Measurements from ENCODE around the gene PRDM15. TPM values are rescaled to one million over a fixed set of nuclear protein-coding genes. Genes with fewer than 3 reads are reported as not detected.

Gene PRDM15
- total and polyA plus RNA-seq, 2 donors (not counting 3 experiments of a cell fraction or from before 2014, with no cell fraction given): 11.8 to 12.9 TPM

- no peak overlapping the region for H3K4me3 ChIP-seq (replicated peaks in 1 of 3; ENCODE audit: insufficient read depth in 1 of 3, low read depth in 1 of 3, low read length in 3 of 3)
- no peak overlapping the region for H2AFZ ChIP-seq (ENCODE audit: low read depth, low read length)
- DNase-seq (ENCODE audit: low read depth, low spot score): no peak
- ChIA-PET POLR2A (no interaction called here), CTCF (interaction anchor here (0.8 kb wide), 1 partner anchor 11 kb away, joined by 3 read pairs; no protein-coding TSS in a partner anchor)
- no peak overlapping the region for H3K4me2 ChIP-seq (ENCODE audit: insufficient read depth, low read length)
- no peak overlapping the region for H3K27ac ChIP-seq (ENCODE audit: insufficient read depth, low read depth, low read length)
- H3K4me1 ChIP-seq (ENCODE audit: control insufficient read depth, extremely low read depth, insufficient read depth, low read length): no peaks in the 10 kb centered on the region
- H3K36me3 ChIP-seq (ENCODE audit: control insufficient read depth in 2 of 2, extremely low read depth in 1 of 2, insufficient read depth in 2 of 2, low read length in 2 of 2): peaks cover 7 to 15% of the 10 kb centered on the region in 2 experiments
- no peak for TF ChIP-seq JUN (IDR thresholded peaks at IDR 0.05; ENCODE audit: borderline replicate concordance, insufficient read depth, insufficient read length, low read depth)
- no peak for TF ChIP-seq POLR2AphosphoS5 (IDR thresholded peaks at IDR 0.05; ENCODE audit: insufficient read depth, low read depth, low read length)
- H4K20me1 ChIP-seq (replicated peaks; ENCODE audit: control insufficient read depth, extremely low read depth, insufficient read depth, low read length): no peaks in the 10 kb centered on the region
- no TSS peak for BruUV-seq (replicated peaks)
- intact Hi-C loops (cut with micrococcal nuclease): no loop called here
- dilution Hi-C loops (cut with MboI; ENCODE audit: extremely low pct_ligation_motif_present, low sequenced_read_pairs): no loop called here
- H3K9ac ChIP-seq (replicated peaks; ENCODE audit: extremely low read depth, insufficient read depth, low read length): no peak overlapping the region
- no peaks in the 10 kb centered on the region for H3K9me1 ChIP-seq (replicated peaks; ENCODE audit: control insufficient read depth, extremely low read depth, insufficient read depth, low read length)
- H3K27me3 ChIP-seq (ENCODE audit: control insufficient read depth in 2 of 2, insufficient read depth in 2 of 2, low read length in 2 of 2): no peaks in the 10 kb centered on the region
- no peak for FAIRE-seq
- H3K9me3 ChIP-seq (replicated peaks; ENCODE audit: control insufficient read depth, insufficient read depth, low read length): no peaks in the 10 kb centered on the region
- no peaks in the 10 kb centered on the region for H3K79me2 ChIP-seq (ENCODE audit: control insufficient read depth, insufficient read depth, low read length)
These were observed 26.8 kb downstream of the PRDM15 start for GRCh38 chr21:41852151-41852928.

DNA sequence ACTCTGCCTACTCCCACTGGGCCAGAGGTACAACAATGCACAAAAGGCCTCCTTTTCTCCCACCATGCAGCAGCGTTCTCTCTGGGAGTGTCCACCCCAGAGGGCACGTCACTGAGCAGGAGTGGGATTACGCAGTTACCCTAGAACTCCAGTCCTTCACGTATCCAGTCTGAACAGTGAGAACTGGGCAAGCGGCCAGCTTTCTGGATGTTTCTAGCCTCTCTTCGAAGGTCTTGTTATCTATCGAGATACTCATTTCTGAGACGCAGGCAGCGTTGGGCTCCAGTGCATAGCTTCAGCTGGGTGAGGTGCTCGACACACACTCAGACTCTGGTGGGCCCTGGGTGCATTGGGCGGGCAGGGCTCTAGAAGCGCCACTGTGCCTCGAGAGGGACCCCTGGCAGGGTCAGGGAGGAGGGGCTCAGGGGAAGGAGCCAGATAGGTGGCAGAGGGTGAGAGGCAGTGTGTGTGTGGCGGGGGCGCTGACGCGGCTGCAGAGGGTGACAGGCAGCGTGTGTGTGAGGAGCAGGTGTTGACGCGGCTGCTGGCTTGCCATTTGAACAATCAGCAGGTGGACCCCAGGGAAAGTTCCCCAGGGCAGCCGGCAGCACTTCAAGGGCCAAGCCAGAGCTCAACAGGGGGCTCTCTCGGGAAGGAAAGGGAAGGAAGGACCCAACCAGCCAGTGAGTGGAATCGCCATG lies 27.9 kb downstream of the PRDM15 start:
- ChIA-PET CTCF (interaction anchor here (0.8 kb wide), 1 partner anchor 12 kb away, joined by 3 read pairs; no protein-coding TSS in a partner anchor), POLR2A (no interaction called here)
- Histone ChIP-seq H3K4me1 (ENCODE audit: control insufficient read depth, extremely low read depth, insufficient read depth, low read length) (no peaks in the 10 kb centered on the region), H2AFZ (ENCODE audit: low read depth, low read length) (no peak overlapping the region), H3K27me3 (ENCODE audit: control insufficient read depth in 2 of 2, insufficient read depth in 2 of 2, low read length in 2 of 2) (no peaks in the 10 kb centered on the region), H3K4me3 (replicated peaks in 1 of 3; ENCODE audit: insufficient read depth in 1 of 3, low read depth in 1 of 3, low read length in 3 of 3) (no peak overlapping the region), H4K20me1 (replicated peaks; ENCODE audit: control insufficient read depth, extremely low read depth, insufficient read depth, low read length) (no peaks in the 10 kb centered on the region), H3K9me1 (replicated peaks; ENCODE audit: control insufficient read depth, extremely low read depth, insufficient read depth, low read length) (no peaks in the 10 kb centered on the region), H3K9me3 (replicated peaks; ENCODE audit: control insufficient read depth, insufficient read depth, low read length) (no peaks in the 10 kb centered on the region), H3K27ac (ENCODE audit: insufficient read depth, low read depth, low read length) (no peak overlapping the region), H3K4me2 (ENCODE audit: insufficient read depth, low read length) (no peak overlapping the region), H3K9ac (replicated peaks; ENCODE audit: extremely low read depth, insufficient read depth, low read length) (no peak overlapping the region), H3K36me3 (ENCODE audit: control insufficient read depth in 2 of 2, extremely low read depth in 1 of 2, insufficient read depth in 2 of 2, low read length in 2 of 2) (peaks cover 4 to 18% of the 10 kb centered on the region in 2 experiments), H3K79me2 (ENCODE audit: control insufficient read depth, insufficient read depth, low read length) (no peaks in the 10 kb centered on the region)
- dilution Hi-C loops (cut with MboI; ENCODE audit: extremely low pct_ligation_motif_present, low sequenced_read_pairs): no loop called here
- TF ChIP-seq POLR2A (IDR thresholded peaks at IDR 0.05; ENCODE audit: low read depth, low read length) (no peak), JUN (IDR thresholded peaks at IDR 0.05; ENCODE audit: borderline replicate concordance, insufficient read depth, insufficient read length, low read depth) (no peak), POLR2AphosphoS5 (IDR thresholded peaks at IDR 0.05; ENCODE audit: insufficient read depth, low read depth, low read length) (no peak), EZH2 (IDR thresholded peaks at IDR 0.05; ENCODE audit: borderline replicate concordance, low read depth, low read length, severe bottlenecking) (no peak), MYC (IDR thresholded peaks at IDR 0.05; ENCODE audit: low read depth, low read length) (no peak)
- TF ChIP-seq, protein P1, sequence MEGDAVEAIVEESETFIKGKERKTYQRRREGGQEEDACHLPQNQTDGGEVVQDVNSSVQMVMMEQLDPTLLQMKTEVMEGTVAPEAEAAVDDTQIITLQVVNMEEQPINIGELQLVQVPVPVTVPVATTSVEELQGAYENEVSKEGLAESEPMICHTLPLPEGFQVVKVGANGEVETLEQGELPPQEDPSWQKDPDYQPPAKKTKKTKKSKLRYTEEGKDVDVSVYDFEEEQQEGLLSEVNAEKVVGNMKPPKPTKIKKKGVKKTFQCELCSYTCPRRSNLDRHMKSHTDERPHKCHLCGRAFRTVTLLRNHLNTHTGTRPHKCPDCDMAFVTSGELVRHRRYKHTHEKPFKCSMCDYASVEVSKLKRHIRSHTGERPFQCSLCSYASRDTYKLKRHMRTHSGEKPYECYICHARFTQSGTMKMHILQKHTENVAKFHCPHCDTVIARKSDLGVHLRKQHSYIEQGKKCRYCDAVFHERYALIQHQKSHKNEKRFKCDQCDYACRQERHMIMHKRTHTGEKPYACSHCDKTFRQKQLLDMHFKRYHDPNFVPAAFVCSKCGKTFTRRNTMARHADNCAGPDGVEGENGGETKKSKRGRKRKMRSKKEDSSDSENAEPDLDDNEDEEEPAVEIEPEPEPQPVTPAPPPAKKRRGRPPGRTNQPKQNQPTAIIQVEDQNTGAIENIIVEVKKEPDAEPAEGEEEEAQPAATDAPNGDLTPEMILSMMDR (IDR thresholded peaks at IDR 0.05; ENCODE audit: extremely low read depth in 1 of 2, insufficient read depth in 1 of 2, low read depth in 1 of 2, low read length in 2 of 2): no peak
- intact Hi-C loops (cut with micrococcal nuclease): no loop called here
- DNase-seq (ENCODE audit: low read depth, low spot score) (no peak), FAIRE-seq (no peak)
- BruUV-seq (replicated peaks): no TSS peak
